ENCODE measurements around the gene ITGB2.

Gene ITGB2

DNA sequence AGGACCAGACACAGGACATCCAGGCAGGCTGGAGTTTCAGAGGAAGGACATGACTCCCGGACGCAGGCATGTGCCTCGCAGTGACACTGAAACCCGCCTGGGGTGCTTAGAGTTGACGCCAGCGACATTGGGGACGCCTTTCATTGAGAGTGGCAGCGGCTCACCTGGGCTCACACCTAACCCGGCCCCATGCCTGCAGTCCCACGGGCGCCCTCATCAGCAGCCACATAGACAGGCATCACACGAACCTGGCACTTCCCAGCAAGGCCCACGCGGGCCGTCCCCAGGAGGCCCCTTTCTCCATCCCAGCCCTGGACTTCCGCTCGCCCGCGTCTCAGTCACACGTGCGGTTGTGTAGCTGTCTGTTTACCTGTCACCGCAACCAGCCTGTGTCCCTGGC is 17.0 kb downstream of the ITGB2 start:
- Mint-ChIP-seq H3K27me3 (ENCODE audit: low read depth) (peaks cover 17% of the 10 kb centered on the region), H3K4me1 (peaks cover 13% of the 10 kb centered on the region), H3K27ac (no peak overlapping the region), H3K9me3 (no peaks in the 10 kb centered on the region), H3K36me3 (ENCODE audit: low read depth) (no peaks in the 10 kb centered on the region), H3K4me3 (no peak overlapping the region)
- TF ChIP-seq, protein P1, sequence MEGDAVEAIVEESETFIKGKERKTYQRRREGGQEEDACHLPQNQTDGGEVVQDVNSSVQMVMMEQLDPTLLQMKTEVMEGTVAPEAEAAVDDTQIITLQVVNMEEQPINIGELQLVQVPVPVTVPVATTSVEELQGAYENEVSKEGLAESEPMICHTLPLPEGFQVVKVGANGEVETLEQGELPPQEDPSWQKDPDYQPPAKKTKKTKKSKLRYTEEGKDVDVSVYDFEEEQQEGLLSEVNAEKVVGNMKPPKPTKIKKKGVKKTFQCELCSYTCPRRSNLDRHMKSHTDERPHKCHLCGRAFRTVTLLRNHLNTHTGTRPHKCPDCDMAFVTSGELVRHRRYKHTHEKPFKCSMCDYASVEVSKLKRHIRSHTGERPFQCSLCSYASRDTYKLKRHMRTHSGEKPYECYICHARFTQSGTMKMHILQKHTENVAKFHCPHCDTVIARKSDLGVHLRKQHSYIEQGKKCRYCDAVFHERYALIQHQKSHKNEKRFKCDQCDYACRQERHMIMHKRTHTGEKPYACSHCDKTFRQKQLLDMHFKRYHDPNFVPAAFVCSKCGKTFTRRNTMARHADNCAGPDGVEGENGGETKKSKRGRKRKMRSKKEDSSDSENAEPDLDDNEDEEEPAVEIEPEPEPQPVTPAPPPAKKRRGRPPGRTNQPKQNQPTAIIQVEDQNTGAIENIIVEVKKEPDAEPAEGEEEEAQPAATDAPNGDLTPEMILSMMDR (IDR thresholded peaks at IDR 0.05; ENCODE audit: unreplicated experiment in 3 of 3), result no peak

DNA sequence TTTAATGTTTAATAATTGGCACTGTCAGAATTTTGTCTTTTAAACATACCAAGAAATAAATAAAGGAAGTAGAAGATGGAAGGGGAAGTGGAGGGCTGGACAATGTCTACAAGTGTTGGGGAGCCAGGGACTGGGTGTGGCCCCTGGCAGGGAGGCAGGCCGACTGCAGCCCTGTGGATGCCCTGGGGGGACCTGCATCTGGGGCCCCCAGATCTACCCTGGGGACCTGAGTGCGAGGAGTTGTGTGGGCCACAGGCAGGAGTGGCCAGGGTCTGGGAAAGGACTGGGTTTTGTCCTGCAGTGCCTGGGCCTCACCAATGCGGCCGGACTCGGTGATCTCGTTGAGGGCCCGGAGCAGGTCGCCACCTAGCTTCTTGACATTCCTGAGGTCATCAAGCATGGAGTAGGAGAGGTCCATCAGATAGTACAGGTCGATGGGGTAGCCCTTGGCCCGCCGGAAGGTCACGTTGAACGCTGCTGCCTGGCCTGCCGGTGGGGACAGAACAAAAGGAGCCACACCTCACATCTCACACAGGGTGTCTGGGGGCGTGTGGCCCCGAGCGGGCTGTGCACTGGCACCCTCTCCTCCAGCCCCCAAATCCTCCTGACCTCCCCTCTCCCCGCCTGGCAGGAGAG is 17.5 kb downstream of the ITGB2 start:
- Mint-ChIP-seq H3K36me3 (ENCODE audit: low read depth) (no peaks in the 10 kb centered on the region), H3K4me3 (no peak overlapping the region), H3K27ac (no peak overlapping the region), H3K9me3 (no peaks in the 10 kb centered on the region), H3K4me1 (peaks cover 8% of the 10 kb centered on the region), H3K27me3 (ENCODE audit: low read depth) (peaks cover 13% of the 10 kb centered on the region)
- TF ChIP-seq, protein P1 (IDR thresholded peaks at IDR 0.05; ENCODE audit: unreplicated experiment in 3 of 3), result no peak

DNA sequence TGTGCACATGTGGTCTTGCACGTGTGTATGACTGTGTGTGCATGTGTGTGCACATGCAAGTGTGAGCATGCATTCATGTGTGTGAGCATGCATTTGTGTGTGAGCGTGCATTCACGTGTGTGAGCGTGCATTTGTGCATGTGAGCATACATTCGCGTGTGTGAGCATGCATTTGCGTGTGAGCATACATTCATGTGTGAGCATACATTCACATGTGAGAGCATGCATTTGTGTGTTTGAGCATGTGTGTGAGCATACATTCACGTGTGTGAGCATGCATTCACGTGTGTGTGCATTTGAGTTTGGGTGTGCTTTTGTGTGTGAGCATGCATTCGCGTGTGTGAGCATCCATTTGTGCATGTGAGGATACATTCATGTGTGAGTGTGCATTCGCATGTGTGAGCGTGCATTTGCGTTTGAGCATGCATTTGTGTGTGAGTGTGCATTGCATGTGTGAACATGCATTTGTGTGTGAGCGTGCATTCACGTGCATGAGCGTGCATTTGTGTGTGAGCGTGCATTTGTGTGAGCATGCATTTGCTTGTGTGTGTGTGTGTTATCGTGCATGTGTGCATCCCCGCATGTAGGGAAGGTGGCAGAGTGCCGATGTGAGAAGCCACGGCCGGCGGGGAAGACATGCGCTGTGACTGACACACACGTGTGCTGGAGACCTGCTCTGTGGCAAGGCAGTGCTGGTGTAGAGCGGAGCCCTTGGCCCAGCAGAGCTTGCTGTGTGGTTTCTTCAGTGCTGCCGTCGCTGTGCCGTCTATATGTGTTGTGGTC is 18.2 kb downstream of the ITGB2 start:
- Mint-ChIP-seq H3K4me3 (no peak overlapping the region), H3K4me1 (peaks cover 5% of the 10 kb centered on the region), H3K27ac (no peak overlapping the region), H3K36me3 (ENCODE audit: low read depth) (no peaks in the 10 kb centered on the region), H3K27me3 (ENCODE audit: low read depth) (peaks cover 17% of the 10 kb centered on the region), H3K9me3 (no peaks in the 10 kb centered on the region)
- TF ChIP-seq, protein P1 (IDR thresholded peaks at IDR 0.05; ENCODE audit: unreplicated experiment in 3 of 3), result no peak

DNA sequence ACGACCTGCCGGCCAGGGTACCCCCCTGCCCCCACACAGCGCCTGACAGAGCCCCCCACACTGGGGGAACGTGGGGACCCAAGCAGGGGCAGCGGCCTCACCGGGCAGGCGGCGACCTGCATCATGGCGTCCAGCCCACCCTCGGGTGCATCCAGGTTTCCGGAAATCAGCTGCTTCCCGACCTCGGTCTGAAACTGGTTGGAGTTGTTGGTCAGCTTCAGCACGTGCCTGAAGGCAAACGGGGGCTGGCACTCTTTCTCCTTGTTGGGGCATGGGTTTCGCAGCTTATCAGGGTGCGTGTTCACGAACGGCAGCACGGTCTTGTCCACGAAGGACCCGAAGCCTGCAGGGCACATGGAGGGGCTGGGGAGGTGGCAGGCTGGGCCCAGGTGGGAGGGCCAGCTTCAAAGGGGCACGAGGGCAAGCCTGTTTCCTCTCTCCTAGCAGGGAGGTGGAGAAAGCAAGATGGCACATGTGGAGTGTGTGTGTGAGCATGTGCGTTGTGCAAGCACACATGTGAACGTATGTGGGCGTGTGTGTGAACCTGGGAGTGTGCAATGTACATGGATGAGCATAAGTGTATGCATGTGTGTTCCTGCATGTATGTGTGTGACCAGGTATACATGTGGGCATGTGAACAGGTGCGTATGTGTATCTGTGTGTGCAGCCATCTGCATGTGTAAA is 19.2 kb downstream of the ITGB2 start:
- no peak overlapping the region for H3K4me3 Mint-ChIP-seq

DNA sequence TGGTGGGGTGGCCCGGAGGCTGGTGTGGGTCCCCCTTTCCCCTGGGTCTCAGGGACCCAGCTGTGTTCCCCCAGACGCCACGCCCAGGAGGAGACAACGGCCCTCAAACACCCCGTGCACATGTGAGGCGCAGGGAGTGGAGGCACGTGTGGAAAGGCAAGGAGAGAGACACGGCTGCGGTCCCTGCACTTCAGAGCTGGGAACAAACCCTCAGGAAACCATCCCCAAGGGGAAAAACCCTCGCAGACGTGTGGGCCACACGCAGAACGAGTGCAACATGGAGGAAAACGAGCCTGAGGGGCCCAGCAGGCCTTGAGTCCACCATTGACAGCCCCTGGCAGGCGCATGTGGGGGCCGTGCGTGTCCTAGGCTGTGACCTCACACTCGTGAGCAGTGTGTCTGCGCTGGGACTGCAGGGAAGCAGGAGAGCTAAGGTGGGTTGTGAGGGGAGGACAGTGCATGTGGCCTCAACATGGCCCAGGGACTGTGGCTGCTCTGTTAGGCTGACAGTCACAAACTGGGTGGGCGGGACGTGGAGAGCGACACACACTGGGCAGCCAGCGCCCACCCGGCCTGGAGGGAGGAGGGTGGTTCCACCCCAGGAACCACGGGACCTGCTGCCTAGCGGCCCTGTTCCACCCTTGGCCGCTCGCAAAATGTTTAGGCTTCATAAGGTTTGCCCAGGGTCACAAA is 20.0 kb downstream of the ITGB2 start:
- TF ChIP-seq, protein P1 (IDR thresholded peaks at IDR 0.05; ENCODE audit: unreplicated experiment in 3 of 3), result no peak
- Mint-ChIP-seq H3K4me3 (no peak overlapping the region), H3K9me3 (no peaks in the 10 kb centered on the region), H3K27ac (no peak overlapping the region), H3K27me3 (ENCODE audit: low read depth) (peaks cover 18% of the 10 kb centered on the region), H3K4me1 (no peaks in the 10 kb centered on the region), H3K36me3 (ENCODE audit: low read depth) (no peaks in the 10 kb centered on the region)

More for the DNA sequence above, 19.2 kb downstream of the ITGB2 start:
- Mint-ChIP-seq H3K36me3 (ENCODE audit: low read depth) (no peaks in the 10 kb centered on the region), H3K27me3 (ENCODE audit: low read depth) (peaks cover 16% of the 10 kb centered on the region), H3K27ac (no peak overlapping the region), H3K4me1 (peaks cover 3% of the 10 kb centered on the region), H3K9me3 (no peaks in the 10 kb centered on the region)
- TF ChIP-seq, protein P1 (IDR thresholded peaks at IDR 0.05; ENCODE audit: unreplicated experiment in 3 of 3), result no peak
